ENCODE measurements around the gene NRDE2.

- no peak for TF ChIP-seq CTCF (conservative IDR thresholded peaks at IDR 0.05)
- no peak for TF ChIP-seq ZFX (IDR thresholded peaks at IDR 0.05)
Measured at GRCh38 chr14:90341784-90342183, 10.0 kb upstream of the NRDE2 start.
